HG03378 (cell line): ENCODE measurements around the gene RPRML.
"Not testable (repeated sequence)": the region's sequence is repeated elsewhere in the genome, so short reads cannot be mapped to it uniquely, and the experiment has no call there.

Source experiments
- ATAC-seq: cut with Tn5 transposase; IDR thresholded peaks from one replicate; pipeline ENCODE4 v1.9.1; 2021; ENCODE audit warnings: mild to moderate bottlenecking, moderate library complexity; ENCODE audit not compliant: unreplicated experiment

RPRML gene

GRCh38 chr17:46979147-46979863 lies at the start of gene RPRML:
Gene RPRML (minus strand): TSS chr17:46979253. CDS start chr17:46979007, 246 bp downstream.
- ATAC-seq = no peak

- not testable (repeated sequence) for ATAC-seq
Observed at GRCh38 chr17:47016966-47017365, 37.9 kb upstream of the RPRML start.

- no peak for ATAC-seq
Observed at GRCh38 chr17:47013341-47013740, 34.3 kb upstream of the RPRML start.

DNA sequence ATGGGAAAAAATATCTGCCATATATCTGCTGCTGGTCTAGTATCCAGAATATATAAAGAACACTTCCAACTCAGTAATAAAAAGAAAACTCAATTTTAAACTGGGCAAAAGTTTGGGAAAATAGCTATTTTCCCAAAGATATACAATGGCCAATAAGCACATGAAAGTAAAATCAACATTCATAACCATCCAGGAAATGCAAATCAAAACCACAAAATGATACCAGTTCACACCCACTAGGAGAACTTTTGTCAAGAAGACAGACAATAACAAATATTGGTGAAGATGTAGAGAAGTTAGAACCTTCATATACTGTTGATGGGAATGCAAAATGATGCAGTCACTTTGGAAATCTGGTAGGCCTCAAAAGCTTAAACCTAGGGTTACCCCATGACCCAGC lies 33.4 kb upstream of the RPRML start:
- no peak for ATAC-seq

DNA sequence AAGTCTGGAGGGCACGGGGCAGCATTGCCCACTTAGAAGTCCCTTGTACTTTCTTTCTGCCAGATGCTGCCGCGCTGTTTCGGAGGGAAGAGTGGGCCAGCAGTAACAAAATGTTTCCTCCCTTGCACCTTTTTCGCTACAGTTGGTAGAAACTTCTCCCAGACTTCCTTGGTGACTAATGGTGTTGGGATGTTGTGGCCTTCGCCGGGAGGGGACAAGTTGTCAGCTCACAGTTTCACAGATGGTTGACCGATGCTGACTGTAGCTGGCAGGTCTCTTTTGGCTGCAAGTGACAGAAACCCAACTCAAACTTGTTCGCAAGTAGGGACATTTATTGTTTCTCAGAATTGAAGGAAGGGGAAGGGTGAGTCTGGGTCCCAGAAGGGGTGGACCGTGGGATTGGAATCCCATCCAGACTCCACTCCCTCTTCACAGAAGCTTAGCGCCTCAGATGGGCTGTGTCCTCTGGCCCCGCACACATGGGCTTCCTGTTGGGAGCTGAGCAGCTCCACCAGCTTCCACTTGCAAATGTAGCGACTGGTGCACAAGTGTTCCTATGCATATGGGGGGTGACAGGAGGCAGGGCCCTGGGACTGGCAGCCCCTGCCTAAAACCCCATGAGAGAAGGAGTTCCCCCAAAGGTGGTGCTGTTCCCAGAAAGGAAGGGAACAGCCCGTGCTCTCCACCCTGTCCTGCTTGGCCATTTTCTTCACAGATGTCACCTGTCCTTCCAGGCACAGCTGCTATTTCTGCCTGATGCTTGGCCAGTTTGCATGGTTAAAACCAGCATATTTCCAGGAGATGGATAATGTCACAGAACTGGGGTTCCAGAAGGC lies 30.9 kb upstream of the RPRML start:
- no peak for ATAC-seq

DNA sequence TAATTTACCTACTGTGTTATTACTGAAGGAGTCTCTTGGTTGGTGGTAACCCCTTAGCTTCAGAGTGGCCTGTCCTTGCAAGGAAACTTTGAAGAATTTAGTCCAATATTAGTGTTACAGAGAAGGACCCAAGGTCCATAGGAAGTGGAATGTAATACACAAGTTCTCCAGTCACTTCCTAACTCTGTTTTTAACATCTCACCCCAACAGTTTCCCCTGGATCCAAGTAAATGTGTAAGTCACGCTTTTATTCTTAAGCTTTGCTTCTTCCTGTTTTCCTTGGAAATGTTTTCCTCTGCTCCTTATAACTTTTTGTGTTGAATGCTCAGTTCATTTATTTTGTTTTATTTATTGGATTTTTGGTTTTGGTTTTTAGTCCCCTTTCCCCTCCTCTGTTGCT lies 25.9 kb upstream of the RPRML start:
- no peak for ATAC-seq

DNA sequence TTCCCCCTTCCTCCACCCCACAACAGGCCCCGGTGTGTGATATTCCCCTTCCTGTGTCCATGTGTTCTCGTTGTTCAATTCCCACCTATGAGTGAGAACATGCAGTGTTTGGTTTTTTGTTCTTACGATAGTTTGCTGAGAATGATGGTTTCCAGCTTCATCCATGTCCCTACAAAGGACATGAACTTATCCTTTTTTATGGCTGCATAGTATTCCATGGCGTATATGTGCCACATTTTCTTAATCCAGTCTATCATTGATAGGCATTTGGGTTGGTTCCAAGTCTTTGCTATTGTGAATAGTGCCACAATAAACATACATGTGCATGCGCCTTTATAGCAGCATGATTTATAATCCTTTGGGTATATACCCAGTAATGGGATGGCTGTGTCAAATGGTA lies 24.8 kb upstream of the RPRML start:
- not testable (repeated sequence) for ATAC-seq

GRCh38 chr17:46995841-46996571 lies 17.0 kb upstream of the RPRML start:
- ATAC-seq = no peak

DNA sequence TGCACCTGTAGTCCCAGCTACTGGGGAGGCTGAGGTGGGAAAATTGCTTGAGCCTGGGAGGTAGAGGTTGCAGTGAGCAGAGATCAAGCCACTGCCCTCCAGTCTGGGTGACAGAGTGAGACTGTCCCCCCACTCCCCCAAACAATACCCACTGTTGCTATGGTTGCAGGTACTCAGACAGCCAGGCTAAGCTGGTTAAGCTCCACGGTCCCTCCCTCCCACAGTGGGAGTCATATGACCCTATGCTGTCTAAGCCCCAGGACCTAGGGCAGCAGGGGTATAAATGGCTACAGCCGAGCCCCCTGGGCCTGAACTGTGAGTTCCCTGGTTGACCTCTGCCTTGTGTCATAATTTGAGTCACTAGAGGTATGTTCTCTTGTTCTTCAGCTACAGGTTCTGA lies 15.9 kb upstream of the RPRML start:
- ATAC-seq = no peak

GRCh38 chr17:46991617-46992016 lies 12.6 kb upstream of the RPRML start:
- ATAC-seq = no peak

GRCh38 chr17:46989637-46990431 lies 10.8 kb upstream of the RPRML start:
- ATAC-seq = no peak

GRCh38 chr17:46987927-46988326 lies 8.9 kb upstream of the RPRML start:
- ATAC-seq = not testable (repeated sequence)

DNA sequence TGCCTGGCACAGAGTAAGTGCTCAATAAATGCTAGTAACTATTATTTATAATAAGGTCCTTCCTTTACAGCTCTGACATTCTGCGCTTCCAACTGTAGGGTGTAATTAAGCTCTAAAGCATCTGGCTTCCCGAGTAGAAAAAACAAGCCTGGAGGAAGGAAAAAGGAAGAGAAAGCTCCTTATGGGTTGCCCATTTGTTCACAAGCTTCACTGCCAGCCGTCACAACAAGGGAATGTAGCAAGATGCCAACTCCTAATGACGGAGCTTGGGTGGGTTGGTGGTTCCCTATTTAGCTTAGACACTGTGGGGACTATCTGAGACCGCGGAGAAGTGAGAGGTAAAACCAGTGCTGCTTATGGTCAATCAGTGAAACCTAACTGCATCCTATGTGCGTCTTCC lies 7.3 kb upstream of the RPRML start:
- no peak for ATAC-seq

GRCh38 chr17:46984892-46985291 lies 5.8 kb upstream of the RPRML start:
- no peak for ATAC-seq

DNA sequence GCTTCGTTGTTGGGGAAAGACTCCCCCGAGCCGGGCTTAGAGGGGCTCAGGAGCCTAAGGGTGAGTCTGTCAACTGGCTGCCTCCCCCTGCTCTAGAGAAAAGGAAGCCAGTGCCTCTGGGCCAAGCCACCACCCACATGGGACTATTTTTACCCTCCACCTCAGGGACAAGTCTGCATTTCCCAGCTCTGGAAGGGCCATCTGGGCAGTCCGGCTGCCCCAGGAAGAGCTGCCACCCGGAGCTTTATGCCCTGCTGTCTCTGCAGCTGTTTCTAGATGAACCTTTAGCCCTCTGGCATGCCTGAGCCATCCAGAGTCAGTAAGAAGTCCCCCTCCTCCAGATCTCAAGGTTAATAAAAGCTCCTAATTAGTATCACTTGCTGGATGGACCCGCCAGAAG lies 5.3 kb upstream of the RPRML start:
- no peak for ATAC-seq

GRCh38 chr17:46983782-46984181 lies 4.7 kb upstream of the RPRML start:
- no peak for ATAC-seq

- ATAC-seq = no peak
Observed at GRCh38 chr17:46982577-46982976, 3.5 kb upstream of the RPRML start.

DNA sequence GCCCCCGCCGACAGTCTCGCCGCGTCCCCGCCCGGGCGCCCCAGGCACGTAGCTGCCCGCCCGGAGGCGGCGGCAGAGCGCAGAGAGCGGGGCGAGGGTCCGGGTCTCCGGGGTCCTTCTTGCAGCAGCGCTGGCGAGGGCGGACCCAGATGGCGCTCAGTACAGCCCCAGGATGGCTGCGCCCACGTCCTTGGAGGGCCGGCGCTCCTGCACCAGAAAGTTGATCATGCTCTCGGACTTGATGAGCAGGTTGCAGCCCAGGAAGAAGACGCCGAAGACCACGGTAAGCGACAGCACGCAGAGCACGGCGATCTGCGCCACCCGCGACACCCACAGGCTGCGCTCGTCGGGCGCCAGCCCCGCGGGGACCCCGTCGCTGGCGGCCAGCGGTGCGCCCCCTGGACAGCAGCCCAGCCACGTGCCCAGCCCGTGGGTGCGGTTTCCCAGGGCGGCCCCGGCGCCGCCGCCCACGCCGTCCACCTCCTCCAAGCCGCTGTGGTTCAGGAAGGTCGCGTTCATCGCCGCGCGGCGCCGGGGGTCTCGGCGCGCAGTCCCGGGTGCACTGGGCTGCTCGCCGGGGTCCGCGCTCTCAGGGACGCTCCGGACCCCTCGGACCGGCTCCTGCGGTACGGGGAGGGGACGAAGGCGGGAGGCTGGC lies 435 bp downstream of the RPRML start:
- no peak for ATAC-seq

GRCh38 chr17:46977750-46978488 lies 1.1 kb downstream of the RPRML start:
- no peak for ATAC-seq

- no peak for ATAC-seq
Observed at GRCh38 chr17:46977348-46977747, 1.7 kb downstream of the RPRML start.
